ENCODE measurements around the gene RAD54L.

GRCh38 chr1:46246548-46247435 lies 771 bp upstream of the RAD54L start:
- TF ChIP-seq POLR2AphosphoS5 (IDR thresholded peaks at IDR 0.05; ENCODE audit: low read depth) (no peak), CTCF (IDR thresholded peaks at IDR 0.05; ENCODE audit: insufficient read depth, low read length) (no peak)
